Naive thymus-derived CD8-positive, alpha-beta T cell (primary cell): ENCODE measurements around the gene SYNJ1. TPM values are rescaled to one million over a fixed set of nuclear protein-coding genes. Genes with fewer than 3 reads are reported as not detected.

ENCODE experiments used
- ATAC-seq, 2 donors: fragments of 150-1000 bp; cut with Tn5 transposase in 1 of 2; sonication (Bioruptor Pico), chemical (Tn5 transposase) in 1 of 2; 1 replicate in 1 of 2; 2 replicates in 1 of 2; pipeline ENCODE4 v1.10.0; 2021; ENCODE audit warnings: mild to moderate bottlenecking in 2 of 2, moderate library complexity in 2 of 2
- POLR2A ChIA-PET: fragments of 350-600 bp; sonication (Branson Sonifier 250); formaldehyde crosslinking; loops from one replicate; lab custom pipeline; 2021; ENCODE audit warnings: antibody characterized with exemption; lab: Charles Lee
- DNase-seq, 10 donors: peaks; one replicate each; pipeline versions ENCODE4 v3.0.0 to v3.0.0-alpha.2; 2020 to 2022
- H3K27ac Mint-ChIP-seq, 10 donors: one replicate each; pipeline ENCODE4 v1.8.0; 2020 to 2022; ENCODE audit warnings: mild to moderate bottlenecking in 10 of 10, mixed read lengths in 10 of 10, moderate library complexity in 4 of 10, inconsistent platforms in 1 of 10
- H3K27me3 Mint-ChIP-seq, 5 donors: one replicate each; pipeline ENCODE4 v1.8.0; 2021 to 2022; ENCODE audit warnings: mixed read lengths in 5 of 5
- H3K36me3 Mint-ChIP-seq, 3 donors: one replicate each; pipeline ENCODE4 v1.8.0; 2020 to 2022; ENCODE audit warnings: mixed read lengths in 3 of 3, mild to moderate bottlenecking in 2 of 3, inconsistent platforms in 1 of 3
- H3K4me1 Mint-ChIP-seq, 4 donors: one replicate each; pipeline ENCODE4 v1.8.0; 2021 to 2022; ENCODE audit warnings: mixed read lengths in 4 of 4
- H3K4me3 Mint-ChIP-seq, 10 donors: one replicate each; pipeline ENCODE4 v1.8.0; 2020 to 2022; ENCODE audit warnings: mild to moderate bottlenecking in 10 of 10, mixed read lengths in 10 of 10, moderate library complexity in 6 of 10, inconsistent platforms in 1 of 10
- H3K9me3 Mint-ChIP-seq, 9 donors: one replicate each; pipeline ENCODE4 v1.8.0; 2020 to 2022; ENCODE audit warnings: mixed read lengths in 9 of 9, mild to moderate bottlenecking in 3 of 9, inconsistent platforms in 1 of 9, moderate library complexity in 1 of 9
- polyA plus RNA-seq, 3 donors: library from polyadenylated mRNA; unstranded; fragments of 300-500 nt; fragmentation: Illumina TruSeq; gene quantifications; one replicate each; pipeline ENCODE4 v1.2.3, GENCODE V29; 2021
- total RNA-seq, 8 experiments: library from RNA in 2 of 8; stranded (reverse) in 2 of 8; gene quantifications; one replicate each; pipeline ENCODE4 v1.2.3 and lab custom pipeline; 2021 to 2026

Gene SYNJ1
- total and polyA plus RNA-seq, 5 experiments from 2014 or later = 2.5 to 20.8 (median 8.0) TPM

GRCh38 chr21:32605469-32605868 is 122.3 kb downstream of the SYNJ1 start:
- no peak overlapping the region for H3K27ac Mint-ChIP-seq
- H3K4me1 Mint-ChIP-seq = peaks cover 11 to 22% (median 14%) of the 10 kb centered on the region in 4 donors
- POLR2A ChIA-PET = interaction anchor here (1.0 kb wide), 1 partner anchor 194 kb away, joined by 3 read pairs; no protein-coding TSS in a partner anchor

GRCh38 chr21:32604464-32604863 is 123.3 kb downstream of the SYNJ1 start:
- no peak overlapping the region for H3K4me3 Mint-ChIP-seq
- no peak for DNase-seq
- H3K4me1 Mint-ChIP-seq = peaks cover 5 to 12% (median 11%) of the 10 kb centered on the region in 4 donors
- H3K27ac Mint-ChIP-seq = no peak overlapping the region
- POLR2A ChIA-PET = interaction anchor here (1.0 kb wide), 1 partner anchor 193 kb away, joined by 3 read pairs; no protein-coding TSS in a partner anchor
- no peaks in the 10 kb centered on the region for H3K27me3 Mint-ChIP-seq
- no peaks in the 10 kb centered on the region for H3K9me3 Mint-ChIP-seq
- no peak for ATAC-seq
- peaks cover 9 to 84% (median 29%) of the 10 kb centered on the region in 3 donors for H3K36me3 Mint-ChIP-seq

More at GRCh38 chr21:32605469-32605868, 122.3 kb downstream of the SYNJ1 start:
- no peaks in the 10 kb centered on the region for H3K9me3 Mint-ChIP-seq
- H3K27me3 Mint-ChIP-seq = no peaks in the 10 kb centered on the region
- DNase-seq (no peak), ATAC-seq (no peak)
- H3K36me3 Mint-ChIP-seq = peaks cover 9 to 84% (median 31%) of the 10 kb centered on the region in 3 donors
- no peak overlapping the region for H3K4me3 Mint-ChIP-seq

GRCh38 chr21:32603131-32603530 is 124.7 kb downstream of the SYNJ1 start:
- no peak for ATAC-seq
- H3K36me3 Mint-ChIP-seq = peaks cover 9 to 87% (median 29%) of the 10 kb centered on the region in 3 donors
- no peak overlapping the region for H3K27ac Mint-ChIP-seq

GRCh38 chr21:32602099-32602498 is 125.7 kb downstream of the SYNJ1 start:
- Mint-ChIP-seq H3K9me3 (no peaks in the 10 kb centered on the region), H3K27ac (no peak overlapping the region), H3K27me3 (no peaks in the 10 kb centered on the region), H3K4me1 (peaks cover 0 to 11% (median 7%) of the 10 kb centered on the region in 4 donors), H3K36me3 (peaks cover 9 to 78% (median 29%) of the 10 kb centered on the region in 3 donors), H3K4me3 (no peak overlapping the region)
- ATAC-seq (no peak), DNase-seq (no peak)
- POLR2A ChIA-PET = no interaction called here

More at GRCh38 chr21:32603131-32603530, 124.7 kb downstream of the SYNJ1 start:
- Mint-ChIP-seq H3K9me3 (no peaks in the 10 kb centered on the region), H3K4me1 (peaks cover 0 to 11% (median 7%) of the 10 kb centered on the region in 4 donors), H3K27me3 (no peaks in the 10 kb centered on the region), H3K4me3 (no peak overlapping the region)
- POLR2A ChIA-PET = no interaction called here
- DNase-seq = no peak

- ATAC-seq (no peak), DNase-seq (no peak)
- Mint-ChIP-seq H3K9me3 (no peaks in the 10 kb centered on the region), H3K27ac (peak overlapping the region in 1 of 10 donors; percentile 12), H3K27me3 (no peaks in the 10 kb centered on the region), H3K4me1 (peaks cover 0 to 3% (median 1%) of the 10 kb centered on the region in 4 donors), H3K4me3 (no peak overlapping the region), H3K36me3 (peaks cover 0 to 58% (median 13%) of the 10 kb centered on the region in 3 donors)
- POLR2A ChIA-PET = no interaction called here
Measured at GRCh38 chr21:32599526-32599925, 128.3 kb downstream of the SYNJ1 start.

GRCh38 chr21:32599091-32599490 is 128.7 kb downstream of the SYNJ1 start:
- Mint-ChIP-seq H3K36me3 (peaks cover 0 to 54% (median 9%) of the 10 kb centered on the region in 3 donors), H3K4me3 (no peak overlapping the region), H3K9me3 (no peaks in the 10 kb centered on the region), H3K27me3 (no peaks in the 10 kb centered on the region), H3K4me1 (peaks cover 0 to 3% (median 1%) of the 10 kb centered on the region in 4 donors), H3K27ac (no peak overlapping the region)
- no peak for DNase-seq
- no peak for ATAC-seq
- POLR2A ChIA-PET = no interaction called here

- H3K4me1 Mint-ChIP-seq = peaks cover 0 to 1% (median 0%) of the 10 kb centered on the region in 4 donors
- H3K27me3 Mint-ChIP-seq = no peaks in the 10 kb centered on the region
- POLR2A ChIA-PET = no interaction called here
- DNase-seq = no peak
- peaks cover 0 to 35% (median 0%) of the 10 kb centered on the region in 3 donors for H3K36me3 Mint-ChIP-seq
- no peak overlapping the region for H3K4me3 Mint-ChIP-seq
- no peak for ATAC-seq
- no peaks in the 10 kb centered on the region for H3K9me3 Mint-ChIP-seq
- H3K27ac Mint-ChIP-seq = peak overlapping the region in 7 of 10 donors; percentile 2 to 91 (median 13)
Measured at GRCh38 chr21:32597205-32597604, 130.6 kb downstream of the SYNJ1 start.

- H3K36me3 Mint-ChIP-seq = peaks cover 0 to 24% (median 0%) of the 10 kb centered on the region in 3 donors
- POLR2A ChIA-PET = no interaction called here
- H3K9me3 Mint-ChIP-seq = no peaks in the 10 kb centered on the region
- no peak overlapping the region for H3K4me3 Mint-ChIP-seq
- no peak for ATAC-seq
- H3K27me3 Mint-ChIP-seq = no peaks in the 10 kb centered on the region
- H3K27ac Mint-ChIP-seq = peak overlapping the region in 1 of 10 donors; percentile 63
- no peak for DNase-seq
- no peaks in the 10 kb centered on the region for H3K4me1 Mint-ChIP-seq
Measured at GRCh38 chr21:32595431-32595830, 132.4 kb downstream of the SYNJ1 start.

- Mint-ChIP-seq H3K4me1 (no peaks in the 10 kb centered on the region), H3K4me3 (no peak overlapping the region), H3K36me3 (peaks cover 0 to 11% (median 0%) of the 10 kb centered on the region in 3 donors), H3K27ac (no peak overlapping the region), H3K9me3 (no peaks in the 10 kb centered on the region), H3K27me3 (no peaks in the 10 kb centered on the region)
- POLR2A ChIA-PET = no interaction called here
- DNase-seq (no peak), ATAC-seq (no peak)
Measured at GRCh38 chr21:32593690-32594089, 134.1 kb downstream of the SYNJ1 start.

GRCh38 chr21:32592929-32593502 is 134.8 kb downstream of the SYNJ1 start:
- H3K4me3 Mint-ChIP-seq = no peak overlapping the region
- ATAC-seq = no peak
- no peaks in the 10 kb centered on the region for H3K9me3 Mint-ChIP-seq
- no peaks in the 10 kb centered on the region for H3K27me3 Mint-ChIP-seq
- H3K4me1 Mint-ChIP-seq = no peaks in the 10 kb centered on the region
- POLR2A ChIA-PET = no interaction called here
- DNase-seq = no peak
- H3K36me3 Mint-ChIP-seq = peaks cover 0 to 6% (median 0%) of the 10 kb centered on the region in 3 donors
- H3K27ac Mint-ChIP-seq = peak overlapping the region in 1 of 10 donors; percentile 34

GRCh38 chr21:32590130-32590529 is 137.7 kb downstream of the SYNJ1 start:
- Mint-ChIP-seq H3K27me3 (no peaks in the 10 kb centered on the region), H3K27ac (peak overlapping the region in 2 of 10 donors; percentile 15 to 56), H3K4me1 (no peaks in the 10 kb centered on the region), H3K36me3 (no peaks in the 10 kb centered on the region), H3K9me3 (no peaks in the 10 kb centered on the region), H3K4me3 (no peak overlapping the region)
- POLR2A ChIA-PET = no interaction called here
- ATAC-seq = no peak
- DNase-seq = no peak

- Mint-ChIP-seq H3K9me3 (no peaks in the 10 kb centered on the region), H3K27ac (no peak overlapping the region), H3K27me3 (peaks cover 0 to 3% (median 0%) of the 10 kb centered on the region in 5 donors), H3K4me3 (no peak overlapping the region), H3K4me1 (no peaks in the 10 kb centered on the region), H3K36me3 (no peaks in the 10 kb centered on the region)
- DNase-seq (no peak), ATAC-seq (no peak)
- POLR2A ChIA-PET = no interaction called here
Measured at GRCh38 chr21:32587651-32588050, 140.2 kb downstream of the SYNJ1 start.

- no peak for ATAC-seq
Measured at GRCh38 chr21:32587120-32587519, 140.7 kb downstream of the SYNJ1 start.

More at GRCh38 chr21:32587120-32587519, 140.7 kb downstream of the SYNJ1 start:
- no peak for DNase-seq
- Mint-ChIP-seq H3K27me3 (peaks cover 0 to 3% (median 0%) of the 10 kb centered on the region in 5 donors), H3K4me3 (no peak overlapping the region), H3K27ac (no peak overlapping the region), H3K9me3 (no peaks in the 10 kb centered on the region), H3K36me3 (no peaks in the 10 kb centered on the region), H3K4me1 (no peaks in the 10 kb centered on the region)
- POLR2A ChIA-PET = no interaction called here
